Upper lobe of left lung (tissue), 6 donors: ENCODE data around the gene ANKS1A. TPM values are rescaled to one million over a fixed set of nuclear protein-coding genes. Genes with fewer than 3 reads are reported as not detected.
"Not testable (repeated sequence)": the region's sequence is repeated elsewhere in the genome, so short reads cannot be mapped to it uniquely, and the experiment has no call there.

Experiments
- ATAC-seq, 2 donors: fragments of 200-7000 bp; cut with Tn5 transposase; one replicate each; pipeline ENCODE4 v1.9.1; 2022; ENCODE audit warnings: mild to moderate bottlenecking in 2 of 2, moderate library complexity in 2 of 2; ENCODE audit not compliant: low FRiP score in 2 of 2
- DNase-seq, 2 donors: peaks; one replicate each; pipeline ENCODE4 v3.0.0-alpha.2; 2019 to 2020
- H3K27ac ChIP-seq, 4 donors: fragments of 200-600 bp; sonication (generic); one replicate each; pipeline ENCODE4 v1.5.1; 2016 to 2019
- H3K27me3 ChIP-seq, 4 donors: fragments of 200-600 bp; sonication (generic); one replicate each; pipeline ENCODE4 v1.5.1; 2017 to 2019
- H3K36me3 ChIP-seq, 4 donors: fragments of 200-600 bp; sonication (generic); one replicate each; pipeline ENCODE4 v1.5.1; 2016 to 2019
- H3K4me1 ChIP-seq, 4 donors: fragments of 200-600 bp; sonication (generic); one replicate each; pipeline ENCODE4 v1.5.1; 2018 to 2019
- H3K4me3 ChIP-seq, 4 donors: fragments of 200-600 bp; sonication (generic); one replicate each; pipeline ENCODE4 v1.5.1; 2017 to 2019; ENCODE audit warnings: mild to moderate bottlenecking in 2 of 4, moderate library complexity in 1 of 4
- H3K9me3 ChIP-seq, 4 donors: fragments of 200-600 bp; sonication (generic); one replicate each; pipeline ENCODE4 v1.5.1; 2018 to 2019
- EP300 ChIP-seq, 4 donors: sonication (generic); formaldehyde crosslinking; IDR thresholded peaks; one replicate each; pipeline ENCODE4 v1.5.1; 2017; ENCODE audit warnings: antibody characterized with exemption in 4 of 4, control low read depth in 2 of 4
- POLR2A ChIP-seq, 4 donors: fragments of 450-650 bp; IDR thresholded peaks; one replicate each; pipeline ENCODE4 v1.5.1; 2016 to 2017; ENCODE audit warnings: antibody characterized with exemption in 4 of 4, mild to moderate bottlenecking in 2 of 4
- POLR2AphosphoS5 ChIP-seq, 2 donors: sonication (generic); formaldehyde crosslinking; IDR thresholded peaks; one replicate each; pipeline ENCODE4 v1.5.1; 2017; ENCODE audit warnings: antibody characterized with exemption in 2 of 2
- WGBS, 2 donors: methylation state at CpG; one replicate each; pipeline ENCODE4 v1.1.5; 2017 to 2018; 5-methylcytosine and 5-hydroxymethylcytosine counted together
- total RNA-seq, 6 donors: library from RNA; depleted of rRNA in 4 of 6; stranded (reverse); fragments of >200 nt in 4 of 6; gene quantifications; one replicate each; pipeline versions ENCODE4 v1.1.0 to v1.2.1, GENCODE V29; 2016 to 2021
- TF ChIP-seq, protein P1 (sequence below), 6 experiments: fragments of 450-650 bp in 4 of 6; fragments of 200-600 bp in 2 of 6; sonication (generic) in 2 of 6; IDR thresholded peaks; one replicate each; pipeline ENCODE4 v1.5.1; 2016 to 2019; ENCODE audit warnings: antibody characterized with exemption in 6 of 6
- donor health status: DM: no; HTN: no; CAD: no; lungs with moderate emphysema.
- donor health status: DM: no; HTN: yes; CAD: no; lungs with severe emphysema.

ANKS1A gene
- total RNA-seq, 6 donors from 2014 or later: 47.2 to 85.3 (median 53.5) TPM

DNA sequence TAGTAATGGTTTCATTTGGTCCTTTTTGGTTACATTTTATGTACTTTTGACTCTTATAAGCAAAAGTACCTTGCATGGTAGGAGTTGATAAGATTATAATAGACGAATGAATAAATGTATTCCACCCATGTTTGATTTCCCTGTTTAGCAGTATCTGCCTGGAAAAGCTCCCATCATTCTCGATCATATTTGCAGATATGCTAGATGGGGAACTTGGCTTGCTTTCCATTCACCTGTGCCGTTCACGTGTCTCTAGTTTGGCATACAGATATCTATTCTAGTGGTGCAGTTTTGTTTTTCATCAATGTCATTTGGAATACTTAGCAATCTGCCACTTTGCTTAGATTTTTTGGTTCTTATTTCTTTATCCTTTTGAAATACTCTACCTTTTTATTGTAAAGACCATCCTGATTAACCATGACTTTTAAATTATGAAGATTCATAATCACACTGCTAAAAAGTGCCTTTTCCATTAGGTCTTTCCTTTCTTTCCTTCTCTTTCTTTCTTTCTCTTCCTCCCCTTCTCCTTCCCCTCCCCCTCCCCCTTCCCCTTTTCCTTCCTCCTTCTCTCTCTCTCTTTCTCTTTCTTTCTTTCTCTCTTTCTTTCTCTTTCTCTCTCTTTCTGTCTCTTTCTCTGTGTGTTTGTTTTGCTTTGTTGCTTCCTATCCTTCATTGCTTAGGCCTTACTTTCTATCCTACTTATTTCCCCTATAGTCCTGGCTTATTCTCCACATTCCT lies 40.4 kb downstream of the ANKS1A start:
- no peaks in the 10 kb centered on the region for H3K9me3 ChIP-seq
- no peak overlapping the region for H3K27ac ChIP-seq
- no peak for ATAC-seq
- WGBS, 2 donors: 68 to 71% methylated on average over 4 of the region's 4 CpGs
- no peaks in the 10 kb centered on the region for H3K27me3 ChIP-seq
- H3K4me3 ChIP-seq: no peak overlapping the region
- TF ChIP-seq EP300 (IDR thresholded peaks at IDR 0.05): no peak
- TF ChIP-seq POLR2A (IDR thresholded peaks at IDR 0.05): no peak
- TF ChIP-seq, protein P1, sequence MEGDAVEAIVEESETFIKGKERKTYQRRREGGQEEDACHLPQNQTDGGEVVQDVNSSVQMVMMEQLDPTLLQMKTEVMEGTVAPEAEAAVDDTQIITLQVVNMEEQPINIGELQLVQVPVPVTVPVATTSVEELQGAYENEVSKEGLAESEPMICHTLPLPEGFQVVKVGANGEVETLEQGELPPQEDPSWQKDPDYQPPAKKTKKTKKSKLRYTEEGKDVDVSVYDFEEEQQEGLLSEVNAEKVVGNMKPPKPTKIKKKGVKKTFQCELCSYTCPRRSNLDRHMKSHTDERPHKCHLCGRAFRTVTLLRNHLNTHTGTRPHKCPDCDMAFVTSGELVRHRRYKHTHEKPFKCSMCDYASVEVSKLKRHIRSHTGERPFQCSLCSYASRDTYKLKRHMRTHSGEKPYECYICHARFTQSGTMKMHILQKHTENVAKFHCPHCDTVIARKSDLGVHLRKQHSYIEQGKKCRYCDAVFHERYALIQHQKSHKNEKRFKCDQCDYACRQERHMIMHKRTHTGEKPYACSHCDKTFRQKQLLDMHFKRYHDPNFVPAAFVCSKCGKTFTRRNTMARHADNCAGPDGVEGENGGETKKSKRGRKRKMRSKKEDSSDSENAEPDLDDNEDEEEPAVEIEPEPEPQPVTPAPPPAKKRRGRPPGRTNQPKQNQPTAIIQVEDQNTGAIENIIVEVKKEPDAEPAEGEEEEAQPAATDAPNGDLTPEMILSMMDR (IDR thresholded peaks at IDR 0.05): no peak
- no peak for TF ChIP-seq POLR2AphosphoS5 (IDR thresholded peaks at IDR 0.05)
- H3K36me3 ChIP-seq: no peaks in the 10 kb centered on the region
- peaks cover 4 to 14% (median 5%) of the 10 kb centered on the region in 4 donors for H3K4me1 ChIP-seq
- DNase-seq: no peak

DNA sequence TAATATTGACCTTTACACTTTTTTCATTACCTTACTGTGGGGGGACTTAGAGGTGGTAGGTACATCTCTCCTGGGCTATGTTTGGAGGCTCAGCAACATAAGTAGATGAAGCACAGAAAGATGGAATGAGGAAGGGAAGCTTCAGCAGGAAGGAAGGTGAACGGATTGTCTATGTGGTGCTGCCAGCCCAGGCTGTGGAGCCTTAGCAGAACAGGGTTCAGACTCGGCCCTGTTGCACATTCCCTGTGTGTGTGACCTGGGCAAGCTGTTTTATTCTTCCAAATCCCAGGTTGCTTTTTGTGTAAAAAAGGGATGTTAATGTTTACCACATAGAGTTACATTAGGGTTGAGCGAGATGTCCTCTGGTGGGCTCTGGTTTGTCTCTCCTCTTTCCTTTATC lies 41.2 kb downstream of the ANKS1A start:
- H3K36me3 ChIP-seq: no peaks in the 10 kb centered on the region
- no peak overlapping the region for H3K4me3 ChIP-seq
- no peaks in the 10 kb centered on the region for H3K9me3 ChIP-seq
- peaks cover 13 to 20% (median 13%) of the 10 kb centered on the region in 4 donors for H3K4me1 ChIP-seq
- TF ChIP-seq, protein P1 (IDR thresholded peaks at IDR 0.05): no peak
- TF ChIP-seq EP300 (IDR thresholded peaks at IDR 0.05) (no peak), POLR2A (IDR thresholded peaks at IDR 0.05) (no peak), POLR2AphosphoS5 (IDR thresholded peaks at IDR 0.05) (no peak)
- whole genome bisulfite sequencing, 2 donors: 57 to 78% methylated on average over 3 of the region's 3 CpGs
- H3K27me3 ChIP-seq: no peaks in the 10 kb centered on the region
- H3K27ac ChIP-seq: no peak overlapping the region
- no peak for ATAC-seq
- DNase-seq: no peak

DNA sequence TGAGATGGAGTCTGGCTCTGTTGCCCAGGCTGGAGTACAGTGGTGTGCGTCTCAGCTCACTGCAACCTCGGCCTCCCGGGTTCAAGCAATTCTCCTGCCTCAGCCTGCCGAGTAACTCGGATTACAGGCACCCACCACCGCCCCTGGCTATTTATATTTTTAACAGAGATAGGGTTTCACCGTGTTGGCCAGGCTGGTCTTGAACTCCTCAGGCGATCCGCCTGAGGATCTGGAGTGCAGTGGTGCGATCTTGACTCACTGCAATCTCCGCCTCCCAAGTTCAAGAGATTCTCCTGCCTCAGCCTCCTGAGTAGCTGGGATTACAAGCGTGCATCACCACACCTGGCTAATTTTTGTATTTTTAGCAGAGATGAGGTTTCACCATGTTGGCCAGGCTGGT lies 43.1 kb downstream of the ANKS1A start:
- not testable (repeated sequence) for H3K9me3 ChIP-seq, ATAC-seq, DNase-seq, H3K27me3 ChIP-seq, H3K4me3 ChIP-seq, H3K27ac ChIP-seq, H3K36me3 ChIP-seq
- peaks cover 13 to 21% (median 15%) of the 10 kb centered on the region in 4 donors for H3K4me1 ChIP-seq
- 96 to 98% methylated on average over 12 of the region's 12 CpGs for WGBS, 2 donors

DNA sequence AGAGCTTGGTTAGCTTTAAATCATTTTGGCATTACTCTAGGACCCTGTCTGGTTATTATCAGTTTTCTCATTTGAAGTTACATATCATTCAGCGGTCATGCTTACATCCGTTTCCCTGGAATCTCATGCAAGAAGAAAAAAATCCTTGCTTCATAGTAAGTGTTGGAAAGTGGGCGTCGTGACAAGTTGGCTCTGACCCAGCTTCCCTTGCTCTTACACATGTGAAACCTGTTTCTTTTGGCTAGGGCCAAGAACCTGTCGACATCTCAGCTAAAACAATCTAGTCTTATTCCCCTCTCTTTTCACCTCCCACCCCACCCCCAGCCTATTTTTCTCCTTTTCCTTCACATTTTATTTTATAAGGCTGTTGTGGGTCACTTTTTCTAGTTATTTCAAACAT lies 45.5 kb downstream of the ANKS1A start:
- no peaks in the 10 kb centered on the region for H3K36me3 ChIP-seq
- WGBS, 2 donors: 19 to 22% methylated on average over 5 of the region's 5 CpGs
- no peaks in the 10 kb centered on the region for H3K9me3 ChIP-seq
- H3K27ac ChIP-seq: no peak overlapping the region
- DNase-seq (peak in 1 of 2 donors; percentile 81), ATAC-seq (no peak)
- H3K4me3 ChIP-seq: no peak overlapping the region
- TF ChIP-seq POLR2A (IDR thresholded peaks at IDR 0.05) (no peak), EP300 (IDR thresholded peaks at IDR 0.05) (no peak), POLR2AphosphoS5 (IDR thresholded peaks at IDR 0.05) (no peak)
- TF ChIP-seq, protein P1 (IDR thresholded peaks at IDR 0.05): no peak
- no peaks in the 10 kb centered on the region for H3K27me3 ChIP-seq
- H3K4me1 ChIP-seq: peaks cover 23 to 35% (median 28%) of the 10 kb centered on the region in 4 donors

DNA sequence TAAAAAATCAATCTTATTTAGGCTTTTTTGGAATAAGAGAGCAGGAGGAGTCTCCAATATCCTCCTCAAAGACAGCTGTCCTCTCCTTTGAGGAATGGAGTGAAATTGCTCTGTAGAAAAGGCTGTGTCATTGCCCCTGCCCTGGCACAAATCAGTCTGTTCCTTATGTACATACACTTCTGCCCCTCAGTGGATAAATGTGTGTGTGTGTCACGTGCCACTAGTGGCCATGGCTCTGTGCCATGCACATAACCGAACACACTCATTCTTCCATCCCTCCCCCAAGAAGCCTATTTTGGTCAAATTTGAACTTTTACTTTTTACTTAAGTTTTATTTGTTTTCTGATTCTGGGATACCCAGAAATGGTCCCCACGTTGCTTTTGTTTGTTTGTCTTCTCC lies 49.2 kb downstream of the ANKS1A start:
- TF ChIP-seq, protein P1 (IDR thresholded peaks at IDR 0.05): no peak
- TF ChIP-seq EP300 (IDR thresholded peaks at IDR 0.05): no peak
- TF ChIP-seq POLR2AphosphoS5 (IDR thresholded peaks at IDR 0.05): no peak
- no peak for TF ChIP-seq POLR2A (IDR thresholded peaks at IDR 0.05)

More for the DNA sequence above, 49.2 kb downstream of the ANKS1A start:
- Histone ChIP-seq H3K27me3 (no peaks in the 10 kb centered on the region), H3K27ac (peak overlapping the region in 2 of 4 donors; percentile 11 to 61), H3K4me3 (no peak overlapping the region), H3K36me3 (no peaks in the 10 kb centered on the region), H3K4me1 (peaks cover 25 to 46% (median 28%) of the 10 kb centered on the region in 4 donors), H3K9me3 (no peaks in the 10 kb centered on the region)
- WGBS, 2 donors: 51 to 61% methylated on average over 3 of the region's 3 CpGs
- DNase-seq (peak in 1 of 2 donors; percentile 22), ATAC-seq (no peak)
